DMS153 treated with DMSO at 0.1 percent for 48 hours (cell line): ENCODE measurements around the gene TLR3.
A peak's percentile ranks its signal among the peaks of the same experiment; 100 is the strongest.

Source experiments
- DNase-seq: peaks from one replicate; lab custom pipeline; 2025; ENCODE audit not compliant: unreplicated experiment; lab: John Stamatoyannopoulos, UW

Gene TLR3

DNA sequence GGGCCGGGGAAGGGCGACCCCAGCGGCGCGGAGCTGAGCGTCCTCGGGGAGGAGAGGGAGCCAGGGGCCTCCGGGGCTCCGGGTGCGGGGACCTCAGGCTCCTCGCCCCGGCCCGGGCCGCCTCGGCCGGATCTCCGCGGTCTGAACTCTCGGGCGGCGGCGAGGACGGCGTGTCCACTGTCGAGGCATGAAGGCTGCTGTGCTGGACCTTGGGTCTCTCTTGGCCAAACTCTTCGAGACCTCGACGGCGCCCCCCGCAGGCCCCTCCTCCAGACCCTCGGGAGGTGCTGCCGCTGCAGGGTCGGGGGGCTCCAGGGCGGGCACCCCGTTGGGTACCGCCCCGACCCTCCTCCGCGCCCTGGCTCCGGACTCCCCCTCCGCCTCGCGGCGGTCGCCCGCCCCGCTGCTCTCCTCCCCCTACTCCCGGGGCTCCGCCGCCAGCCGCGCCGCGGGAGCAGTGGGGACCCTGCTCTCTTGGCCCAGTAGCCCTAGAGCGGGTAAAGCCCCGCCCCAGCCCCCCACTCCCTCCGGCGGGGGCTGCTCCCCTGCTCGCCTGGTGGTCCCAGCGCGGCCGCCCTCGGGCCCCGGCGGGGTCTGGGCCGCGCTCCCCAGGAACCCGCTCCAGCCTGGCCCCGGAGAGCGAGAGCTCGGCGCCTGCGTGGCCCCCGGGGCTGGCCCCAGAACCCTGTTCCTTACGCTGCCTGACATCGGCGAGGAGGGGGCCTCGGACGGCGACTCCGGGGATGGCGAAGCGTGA lies 36.1 kb downstream of the TLR3 start:
- no peak for DNase-seq

DNA sequence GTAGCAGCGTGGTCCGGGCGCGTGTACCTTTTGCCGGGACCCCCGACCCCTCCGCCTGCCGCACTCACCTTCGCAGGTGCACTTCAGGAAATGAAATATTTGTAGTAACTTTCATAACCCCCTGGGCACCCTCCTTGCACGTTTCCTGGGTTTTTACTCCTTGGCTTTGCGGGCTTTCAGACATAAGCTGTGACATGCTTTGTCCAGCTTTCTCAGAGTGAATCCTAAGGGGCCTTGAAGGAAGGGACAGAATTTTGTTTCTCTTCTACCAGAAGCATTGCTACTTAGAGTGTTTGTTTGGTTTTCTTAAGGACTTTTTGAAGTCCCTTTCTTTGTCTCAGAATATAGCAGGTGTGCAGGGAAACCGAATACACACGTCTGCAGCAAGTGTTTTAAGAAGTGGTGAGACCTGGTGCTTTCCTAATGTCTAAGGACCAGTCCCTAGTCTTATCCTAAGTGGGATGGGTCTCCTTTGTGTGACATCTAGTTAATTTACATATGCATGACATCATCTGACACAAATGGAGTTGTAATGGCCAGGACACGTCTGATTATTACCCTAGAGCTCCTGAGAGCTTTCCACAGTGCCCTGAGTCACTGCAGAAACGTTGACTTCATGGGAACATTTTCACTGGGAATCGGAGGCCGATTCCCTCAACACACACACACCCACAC lies 36.8 kb downstream of the TLR3 start:
- DNase-seq = no peak

DNA sequence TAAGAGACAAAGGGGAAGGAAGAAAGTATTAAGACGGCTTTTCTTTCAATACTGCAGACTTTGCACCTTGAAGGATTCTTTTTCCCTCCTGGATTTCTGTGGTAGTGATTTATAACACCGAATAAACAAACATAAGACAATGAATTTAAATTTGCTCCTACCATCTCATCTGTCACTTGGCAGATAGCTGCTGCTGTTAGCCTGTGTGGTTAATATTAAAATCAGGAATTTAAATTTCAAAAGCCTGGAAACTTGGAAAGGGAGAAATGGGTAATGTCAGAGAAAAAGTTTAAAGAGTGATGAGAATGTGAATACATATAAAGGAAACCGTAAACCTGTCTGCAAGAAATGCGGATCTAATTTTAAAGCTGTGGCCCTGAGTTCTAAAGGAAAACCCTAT lies 39.0 kb downstream of the TLR3 start:
- no peak for DNase-seq

GRCh38 chr4:186108391-186108790 lies 39.4 kb downstream of the TLR3 start:
- DNase-seq = no peak

- no peak for DNase-seq
Measured at GRCh38 chr4:186109245-186109644, 40.3 kb downstream of the TLR3 start.

GRCh38 chr4:186116697-186117096 lies 47.7 kb downstream of the TLR3 start:
- DNase-seq = no peak

DNA sequence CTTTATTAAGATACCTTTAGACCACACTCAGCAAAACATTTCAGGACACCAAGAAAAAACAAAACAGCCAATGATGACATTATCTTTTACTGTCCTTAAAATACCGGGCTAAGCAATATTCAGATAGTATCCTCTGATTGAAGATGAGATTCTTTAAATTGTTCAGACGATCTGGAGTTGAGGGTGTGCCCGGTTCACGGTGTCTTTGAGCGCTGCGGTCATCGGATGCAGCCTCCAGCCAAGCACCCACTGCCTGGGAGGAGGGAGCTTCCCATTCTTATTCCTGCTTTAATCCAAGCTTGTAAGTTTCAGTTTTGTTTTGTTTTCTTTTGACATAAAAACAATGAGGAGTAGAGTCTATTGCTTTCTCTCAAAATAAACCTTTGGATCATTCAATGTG lies 49.6 kb downstream of the TLR3 start:
- DNase-seq = no peak

DNA sequence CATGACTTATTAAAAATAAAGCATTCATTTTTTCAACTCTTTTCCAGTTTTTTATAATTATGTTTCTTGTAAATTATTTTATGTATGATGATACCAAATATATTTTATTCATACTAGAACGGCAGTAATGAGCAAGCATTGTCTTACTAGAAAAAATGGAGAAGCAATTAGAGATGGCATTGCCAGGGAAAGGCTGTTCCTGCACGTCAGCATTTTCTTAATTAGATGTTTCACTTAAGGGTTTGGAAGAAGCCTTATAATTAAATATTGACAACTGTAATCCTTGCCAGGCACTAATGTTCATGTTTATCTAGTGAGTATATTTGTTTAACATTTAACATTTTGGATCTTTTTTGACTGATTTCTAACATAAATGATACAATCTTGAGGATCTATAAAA lies 52.1 kb downstream of the TLR3 start:
- no peak for DNase-seq

GRCh38 chr4:186128842-186129241 lies 59.9 kb downstream of the TLR3 start:
- DNase-seq = no peak

DNA sequence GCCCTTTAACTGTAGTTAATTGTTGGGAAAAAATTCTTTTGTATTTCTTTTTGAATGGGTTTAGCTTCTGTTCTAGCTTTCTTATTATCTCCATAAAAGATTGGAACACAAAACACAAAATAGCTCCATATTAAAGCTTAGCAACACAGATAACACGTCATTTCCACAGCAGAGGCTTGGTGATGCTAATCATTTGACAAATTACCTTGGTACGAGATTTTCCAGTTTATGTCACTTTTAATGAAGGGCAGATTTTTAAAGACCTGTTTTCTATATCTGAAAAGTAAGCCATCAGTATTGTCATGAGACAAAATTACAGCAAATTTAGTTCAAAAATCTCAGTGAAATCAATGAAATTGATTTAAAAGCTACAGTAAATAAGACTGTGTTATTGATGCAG lies 63.0 kb downstream of the TLR3 start:
- no peak for DNase-seq

GRCh38 chr4:186132577-186133242 lies 63.8 kb downstream of the TLR3 start:
- DNase-seq = no peak

GRCh38 chr4:186134257-186134656 lies 65.3 kb downstream of the TLR3 start:
- DNase-seq = no peak

GRCh38 chr4:186134861-186135260 lies 65.9 kb downstream of the TLR3 start:
- DNase-seq = no peak

DNA sequence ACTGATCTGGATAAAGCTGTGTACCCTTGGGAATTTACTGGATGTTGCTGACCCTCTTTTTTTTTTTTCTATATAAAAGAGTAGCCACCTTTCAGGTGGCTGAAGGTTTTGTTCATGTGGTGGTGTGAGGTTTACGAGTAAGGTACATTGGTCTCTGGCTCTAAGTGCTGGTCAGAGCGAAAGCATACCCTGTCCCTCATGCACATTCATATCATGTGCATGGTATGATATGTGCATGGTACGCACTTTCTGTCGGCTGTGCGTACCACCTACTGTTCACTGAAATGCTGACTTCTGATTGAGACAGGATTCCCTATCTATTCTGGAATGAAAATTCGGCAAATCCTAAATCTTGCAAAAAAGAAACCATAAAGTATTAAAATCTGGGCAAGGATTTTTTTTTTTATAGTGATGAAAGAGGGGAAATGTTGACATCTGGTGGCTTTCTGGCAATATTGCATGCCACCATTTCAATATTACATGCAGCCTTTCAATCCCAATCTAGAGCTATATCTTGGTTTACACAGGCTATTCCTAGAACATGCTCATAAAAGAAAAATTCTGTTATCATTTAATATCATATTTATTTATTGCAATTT lies 68.3 kb downstream of the TLR3 start:
- peak; percentile 22 for DNase-seq
